Measurements from ENCODE around the gene SOCS7.

The SOCS7 gene

DNA sequence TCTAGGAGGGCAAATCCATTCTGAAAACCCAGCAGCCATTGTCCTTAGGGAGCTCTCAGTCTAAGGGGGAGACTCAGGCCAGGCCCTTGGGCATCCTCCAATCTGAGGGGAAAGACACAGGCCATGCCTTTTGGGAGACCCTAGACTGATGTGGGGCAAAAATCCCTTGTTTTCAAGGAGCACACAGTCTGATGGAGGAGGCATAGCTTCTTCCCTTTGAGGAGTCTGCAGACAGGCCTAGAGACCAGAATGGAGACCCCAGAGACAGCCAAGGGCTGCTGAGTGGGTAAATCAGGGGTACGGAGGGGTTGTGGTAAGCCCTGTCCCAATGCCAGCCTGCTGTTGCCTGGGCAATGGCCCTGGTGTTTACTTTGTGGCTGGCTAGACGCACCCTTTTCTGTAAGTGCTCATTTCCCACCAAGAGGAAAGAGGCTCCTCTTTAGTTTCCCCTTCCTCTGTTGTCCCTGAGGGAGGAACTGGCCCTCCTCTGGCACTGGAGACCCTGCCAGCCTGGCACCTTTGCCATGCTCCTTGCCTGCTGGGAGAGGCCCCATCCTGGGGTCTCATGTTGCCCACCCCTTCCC lies 96.0 kb downstream of the SOCS7 start:
- no peak for DNase-seq (ENCODE audit: low read depth, low spot score)
- no peak overlapping the region for H3K4me3 ChIP-seq (ENCODE audit: low read depth, low read length)
- TF ChIP-seq, protein P1, sequence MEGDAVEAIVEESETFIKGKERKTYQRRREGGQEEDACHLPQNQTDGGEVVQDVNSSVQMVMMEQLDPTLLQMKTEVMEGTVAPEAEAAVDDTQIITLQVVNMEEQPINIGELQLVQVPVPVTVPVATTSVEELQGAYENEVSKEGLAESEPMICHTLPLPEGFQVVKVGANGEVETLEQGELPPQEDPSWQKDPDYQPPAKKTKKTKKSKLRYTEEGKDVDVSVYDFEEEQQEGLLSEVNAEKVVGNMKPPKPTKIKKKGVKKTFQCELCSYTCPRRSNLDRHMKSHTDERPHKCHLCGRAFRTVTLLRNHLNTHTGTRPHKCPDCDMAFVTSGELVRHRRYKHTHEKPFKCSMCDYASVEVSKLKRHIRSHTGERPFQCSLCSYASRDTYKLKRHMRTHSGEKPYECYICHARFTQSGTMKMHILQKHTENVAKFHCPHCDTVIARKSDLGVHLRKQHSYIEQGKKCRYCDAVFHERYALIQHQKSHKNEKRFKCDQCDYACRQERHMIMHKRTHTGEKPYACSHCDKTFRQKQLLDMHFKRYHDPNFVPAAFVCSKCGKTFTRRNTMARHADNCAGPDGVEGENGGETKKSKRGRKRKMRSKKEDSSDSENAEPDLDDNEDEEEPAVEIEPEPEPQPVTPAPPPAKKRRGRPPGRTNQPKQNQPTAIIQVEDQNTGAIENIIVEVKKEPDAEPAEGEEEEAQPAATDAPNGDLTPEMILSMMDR (IDR thresholded peaks at IDR 0.05; ENCODE audit: insufficient read depth, low read length, missing control alignments) = no peak
- ChIA-PET CTCF (interaction anchor here (0.7 to 2.1 kb wide), 11 partner anchors 9 to 217 kb away, joined by 3 to 9 read pairs (median 4); partner anchors contain the start of gene ARHGAP23), POLR2A (interaction anchor here (0.8 kb wide), 1 partner anchor 61 kb away, joined by 3 read pairs; no protein-coding TSS in a partner anchor)

DNA sequence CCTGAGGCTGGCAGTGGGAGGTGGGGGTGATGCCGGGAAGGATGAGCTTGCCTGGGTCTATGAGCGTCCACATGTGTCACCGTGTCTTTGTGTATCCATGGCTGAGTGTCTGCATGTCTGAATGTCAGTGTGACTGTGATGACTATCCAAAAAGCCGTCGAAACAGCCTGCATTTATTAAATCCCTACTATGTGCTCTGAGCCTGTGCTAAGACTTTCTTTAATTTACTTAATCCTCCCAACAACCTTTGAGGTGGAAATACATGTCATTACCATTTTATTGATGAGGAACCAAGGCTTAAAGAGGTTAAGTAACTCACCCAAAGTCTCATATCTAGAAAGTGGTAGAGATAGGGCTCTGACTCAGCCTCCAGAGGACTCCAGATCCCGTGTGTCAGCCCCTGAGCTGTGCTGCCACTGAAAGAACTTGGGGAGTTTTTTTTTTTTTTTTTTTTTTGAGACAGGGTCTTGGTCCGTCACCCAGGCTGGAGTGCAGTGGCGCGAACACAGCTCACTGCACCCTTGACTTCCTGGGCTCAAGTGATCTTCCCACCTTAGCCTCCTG lies 96.6 kb downstream of the SOCS7 start:
- H3K4me3 ChIP-seq (ENCODE audit: low read depth, low read length) = no peak overlapping the region
- POLR2A ChIA-PET = no interaction called here

DNA sequence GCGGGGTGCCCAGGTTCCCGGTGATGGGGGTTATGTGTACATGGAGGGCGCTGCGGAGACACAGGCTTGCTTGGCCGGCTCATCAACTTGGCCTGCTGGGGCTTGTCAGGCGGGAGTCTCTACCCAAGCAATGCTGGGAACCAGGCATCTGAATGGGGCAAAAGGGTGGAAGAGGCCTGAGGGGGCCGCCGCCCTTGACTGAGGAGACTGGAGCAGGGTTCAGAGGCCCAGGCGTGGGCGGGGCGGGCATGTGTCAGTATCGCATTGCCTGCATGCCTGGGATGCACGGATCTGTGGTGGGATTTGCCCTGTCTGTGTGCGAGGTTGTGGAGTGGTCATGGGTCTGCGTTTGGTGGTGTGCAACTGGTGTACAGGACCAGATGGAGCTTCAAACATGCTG lies 97.7 kb downstream of the SOCS7 start:
- no peak overlapping the region for H3K4me3 ChIP-seq (ENCODE audit: low read depth, low read length)
- no peak for DNase-seq (ENCODE audit: low read depth, low spot score)
- TF ChIP-seq, protein P1 (IDR thresholded peaks at IDR 0.05; ENCODE audit: insufficient read depth, low read length, missing control alignments) = no peak
- ChIA-PET POLR2A (interaction anchor here (1.4 kb wide), 1 partner anchor 20 kb away, joined by 3 read pairs; no protein-coding TSS in a partner anchor), CTCF (interaction anchor here (0.8 to 3.2 kb wide), 5 partner anchors 11 to 59 kb away, joined by 3 to 14 read pairs (median 4); no protein-coding TSS in a partner anchor)

More for the DNA sequence above, 96.6 kb downstream of the SOCS7 start:
- no peak for DNase-seq (ENCODE audit: low read depth, low spot score)
- TF ChIP-seq, protein P1 (IDR thresholded peaks at IDR 0.05; ENCODE audit: insufficient read depth, low read length, missing control alignments) = no peak
- CTCF ChIA-PET = interaction anchor here (0.6 to 2.1 kb wide), 3 partner anchors 8 to 1045 kb away, joined by 4 to 9 read pairs (median 6); no protein-coding TSS in a partner anchor

DNA sequence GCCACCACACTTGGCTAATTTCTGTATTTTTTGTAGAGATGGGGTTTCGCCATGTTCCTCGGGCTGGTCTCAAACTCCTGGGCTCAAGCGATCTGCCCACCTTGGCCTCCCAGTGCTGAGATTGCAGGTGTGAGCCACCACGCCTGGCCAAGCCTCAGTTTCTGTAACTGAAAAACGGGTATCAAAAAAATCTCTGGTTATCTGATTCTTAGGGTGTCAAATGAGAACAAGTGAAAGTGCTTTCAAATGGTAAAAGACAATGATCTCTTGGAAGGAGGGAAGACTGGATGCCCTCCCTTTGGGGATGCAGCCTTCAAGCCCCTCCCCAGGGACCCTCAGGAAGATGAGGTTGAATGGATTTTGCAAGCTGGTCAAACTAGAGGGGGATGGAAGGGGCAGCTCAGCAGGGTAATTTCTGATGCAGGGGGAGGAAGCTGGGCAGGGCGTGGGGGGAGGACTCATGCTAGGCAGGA lies 98.9 kb downstream of the SOCS7 start:
- CTCF ChIA-PET = interaction anchor here (0.9 to 3.2 kb wide), 11 partner anchors 7 to 62 kb away, joined by 3 to 17 read pairs (median 4); no protein-coding TSS in a partner anchor
- H3K4me3 ChIP-seq (ENCODE audit: low read depth, low read length) = peak overlapping the region; percentile 63

DNA sequence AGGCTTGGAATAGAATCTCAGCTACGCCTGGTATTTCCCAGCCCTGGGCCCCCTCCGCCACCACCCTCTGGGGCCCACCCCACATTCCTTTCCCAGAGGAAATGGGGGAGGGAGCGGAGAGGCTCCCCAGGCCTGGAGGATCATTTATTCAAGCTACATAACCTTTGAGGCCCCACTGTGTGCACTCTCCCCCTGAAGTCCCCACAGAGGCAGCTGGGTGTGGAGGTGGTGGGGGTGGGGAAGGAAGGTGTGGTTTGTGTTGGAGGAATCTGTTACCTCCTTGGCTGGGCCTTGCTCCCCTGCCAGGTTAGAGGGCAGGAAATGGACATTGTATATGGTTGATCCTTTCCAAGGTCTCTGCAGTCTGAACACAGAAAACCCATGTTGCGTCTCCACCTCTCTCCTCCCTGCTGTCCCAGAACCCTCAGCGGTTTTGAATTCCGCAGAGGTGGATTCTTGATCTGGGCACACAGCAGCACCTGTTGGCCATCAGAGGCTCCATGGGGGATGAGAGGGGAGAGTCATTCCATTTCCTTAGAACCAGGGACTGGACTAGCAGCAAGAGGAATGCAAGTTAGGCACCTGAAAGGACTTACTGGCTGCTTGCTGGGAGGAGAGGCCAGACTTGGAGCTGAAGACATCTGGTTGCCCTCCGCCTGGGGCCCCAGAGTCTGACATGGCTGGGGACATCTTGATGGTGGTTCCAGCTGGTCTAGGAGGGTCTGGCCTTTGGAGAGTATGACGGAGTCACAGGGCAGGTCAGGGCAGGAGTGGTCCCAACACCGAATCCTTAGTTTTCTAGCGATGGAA lies 99.6 kb downstream of the SOCS7 start:
- no peak for DNase-seq (ENCODE audit: low read depth, low spot score)
- TF ChIP-seq, protein P1 (IDR thresholded peaks at IDR 0.05; ENCODE audit: insufficient read depth, low read length, missing control alignments) = no peak
- POLR2A ChIA-PET = interaction anchor here (0.7 to 3.1 kb wide), 9 partner anchors 10 to 60 kb away, joined by 3 to 43 read pairs (median 3); no protein-coding TSS in a partner anchor
- H3K4me3 ChIP-seq (ENCODE audit: low read depth, low read length) = peak overlapping the region; percentile 63
- CTCF ChIA-PET = interaction anchor here (0.8 to 3.2 kb wide), 11 partner anchors 8 to 102 kb away, joined by 3 to 17 read pairs (median 5); no protein-coding TSS in a partner anchor

More for the DNA sequence above, 98.9 kb downstream of the SOCS7 start:
- DNase-seq (ENCODE audit: low read depth, low spot score) = no peak
- POLR2A ChIA-PET = interaction anchor here (0.7 to 3.1 kb wide), 7 partner anchors 9 to 60 kb away, joined by 3 to 43 read pairs (median 3); no protein-coding TSS in a partner anchor
- TF ChIP-seq, protein P1 (IDR thresholded peaks at IDR 0.05; ENCODE audit: insufficient read depth, low read length, missing control alignments) = no peak
